K562 (cell line): ENCODE measurements around the gene TMEFF1. TPM values are rescaled to one million over a fixed set of nuclear protein-coding genes. Genes with fewer than 3 reads are reported as not detected.

Source experiments
- BACH1 ChIP-seq: fragments of 200-800 bp; sonication (Bioruptor generic); IDR thresholded peaks from 2 replicates; pipeline ENCODE4 v1.6.1; 2016; ENCODE audit warnings: missing genetic modification characterization, missing compliant biosample characterization
- CTBP1 ChIP-seq: fragments of 450-650 bp; IDR thresholded peaks from 2 replicates; pipeline ENCODE4 v1.6.1; 2016; ENCODE audit warnings: borderline replicate concordance
- CTCF ChIP-seq, 3 experiments: IDR thresholded peaks in 2 of 3; conservative IDR thresholded peaks in 1 of 3; 2 replicates each; pipeline ENCODE4 v1.5.1; 2011 to 2012; ENCODE audit warnings: low read length in 3 of 3, mild to moderate bottlenecking in 3 of 3, control low read depth in 2 of 3, improper control_type of control experiment in 1 of 3, inconsistent platforms in 1 of 3, low read depth in 1 of 3, mixed read lengths in 1 of 3, moderate library complexity in 1 of 3; ENCODE audit not compliant: insufficient read depth in 2 of 3
- MCM2 ChIP-seq: fragments of 450-650 bp; IDR thresholded peaks from 2 replicates; pipeline ENCODE4 v1.6.1; 2017; ENCODE audit warnings: low read depth, mild to moderate bottlenecking
- MLX ChIP-seq, 2 experiments: fragments of 450-650 bp in 1 of 2; sonication (generic) in 1 of 2; formaldehyde crosslinking; conservative IDR thresholded peaks; 2 replicates each; pipeline versions ENCODE4 v1.4.0 to v1.8.1; 2020 to 2022; ENCODE audit warnings: mild to moderate bottlenecking in 1 of 2, missing genetic modification reagents in 1 of 2
- NBN ChIP-seq: fragments of 450-650 bp; IDR thresholded peaks from 2 replicates; pipeline ENCODE4 v1.6.1; 2016; ENCODE audit warnings: low read depth, mild to moderate bottlenecking
- NCOA4 ChIP-seq: fragments of 450-650 bp; IDR thresholded peaks from 2 replicates; pipeline ENCODE4 v1.6.1; 2018; ENCODE audit warnings: mild to moderate bottlenecking; ENCODE audit not compliant: partially characterized antibody
- NRF1 ChIP-seq, 2 experiments: fragments of 450-650 bp; IDR thresholded peaks in 1 of 2; conservative IDR thresholded peaks in 1 of 2; 2 replicates each; pipeline ENCODE4 v1.6.1; 2014; ENCODE audit warnings: mild to moderate bottlenecking in 2 of 2
- PHF21A ChIP-seq: fragments of 450-650 bp; IDR thresholded peaks from 2 replicates; pipeline ENCODE4 v1.6.1; 2017; ENCODE audit warnings: low read depth, borderline replicate concordance
- PRPF4 ChIP-seq: fragments of 200-400 bp; formaldehyde crosslinking; IDR thresholded peaks from one replicate; pipeline ENCODE4 v1.6.1; 2017; ENCODE audit warnings: low read length, low read depth, mild to moderate bottlenecking; ENCODE audit not compliant: insufficient read depth, poor library complexity, severe bottlenecking
- RNF2 ChIP-seq: sonication (generic); IDR thresholded peaks from 2 replicates; pipeline ENCODE4 v1.6.1; 2016
- SIRT6 ChIP-seq: IDR thresholded peaks from one replicate; pipeline ENCODE4 v1.6.1; 2012; ENCODE audit warnings: low read depth, mild to moderate bottlenecking, control low read depth, inconsistent platforms, low read length, moderate library complexity
- SRSF1 ChIP-seq: fragments of 200-400 bp; formaldehyde crosslinking; IDR thresholded peaks from 2 replicates; pipeline ENCODE4 v1.6.1; 2017; ENCODE audit warnings: mild to moderate bottlenecking, low read depth, low read length, moderate library complexity
- TBP ChIP-seq: optimal IDR thresholded peaks from 2 replicates; pipeline ENCODE3; 2011; ENCODE audit warnings: low read depth, low read length, improper control_type of control experiment
- XRCC5 ChIP-seq: fragments of 200-400 bp; formaldehyde crosslinking; IDR thresholded peaks from 2 replicates; pipeline ENCODE4 v1.6.1; 2017; ENCODE audit warnings: low read depth, mild to moderate bottlenecking, low read length
- ZFP30 ChIP-seq: fragments of 250-450 bp; sonication (Bioruptor Pico); IDR thresholded peaks from 2 replicates; pipeline ENCODE4 v1.8.0; 2022; ENCODE audit warnings: moderate library complexity, mild to moderate bottlenecking, inconsistent platforms, borderline replicate concordance
- ZNF174 ChIP-seq: fragments of 250-450 bp; sonication (Bioruptor Pico); IDR thresholded peaks from 2 replicates; pipeline ENCODE4 v1.4.0; 2020; ENCODE audit warnings: mild to moderate bottlenecking
- ZNF184 ChIP-seq: sonication (generic); formaldehyde crosslinking; IDR thresholded peaks from 2 replicates; pipeline ENCODE4 v1.5.0; 2020; ENCODE audit warnings: missing genetic modification reagents
- ZNF253 ChIP-seq: fragments of 250-450 bp; sonication (Bioruptor Pico); conservative IDR thresholded peaks from 2 replicates; pipeline ENCODE4 v1.6.1; 2021; ENCODE audit warnings: mild to moderate bottlenecking
- polyA plus RNA-seq, 8 experiments: library from polyadenylated mRNA; depleted of rRNA in 4 of 8; stranded (reverse) in 5 of 8; unstranded in 3 of 8; fragments of >200 nt; fragmentation: Nextera tagmentation in 2 of 8; fragmentation: Illumina TruSeq in 1 of 8; extraction: Ambion mirVana in 2 of 8; extraction: Trizol in 1 of 8; gene quantifications; 2 replicates each; pipeline versions ENCODE4 v1.2.1 to v1.2.3, GENCODE V29; 2011 to 2014; ENCODE audit warnings: inconsistent platforms in 1 of 8, missing spikeins in 1 of 8
- total RNA-seq, 7 experiments: library from RNA; depleted of rRNA in 6 of 7; stranded (reverse); fragments of >200 nt in 6 of 7; fragmentation: Illumina TruSeq in 2 of 7; extraction: Trizol in 2 of 7; gene quantifications; 2 replicates each; pipeline versions ENCODE4 v1.2.1 to v1.2.3, GENCODE V29; 2011 to 2021; ENCODE audit warnings: low replicate concordance in 1 of 7
- TF ChIP-seq, protein P1 (sequence below), 2 experiments: IDR thresholded peaks; 2 replicates each; pipeline ENCODE4 v1.6.1; 2012; ENCODE audit warnings: improper control_type of control experiment in 2 of 2, low read depth in 2 of 2, low read length in 2 of 2, borderline replicate concordance in 1 of 2
- TF ChIP-seq, protein P2 (sequence below): fragments of 450-650 bp; IDR thresholded peaks from 2 replicates; pipeline ENCODE4 v1.6.1; 2016; ENCODE audit warnings: missing biosample characterization, missing genetic modification characterization
- TF ChIP-seq, protein P3 (sequence below), 2 experiments: IDR thresholded peaks; 2 replicates each; pipeline ENCODE4 v1.6.1; 2011; ENCODE audit warnings: borderline replicate concordance in 1 of 2, control low read depth in 1 of 2, low read depth in 1 of 2, low read length in 1 of 2, mild to moderate bottlenecking in 1 of 2, mixed read lengths in 1 of 2, moderate library complexity in 1 of 2; ENCODE audit not compliant: insufficient read depth in 1 of 2, insufficient read length in 1 of 2, poor library complexity in 1 of 2, severe bottlenecking in 1 of 2; ENCODE audit errors: extremely low read depth in 1 of 2

TMEFF1 gene
- total and polyA plus RNA-seq, 9 of the 15 experiments (the other 6 are each of a cell fraction or from before 2014, with no cell fraction given): 0.07 to 1.1 (median 0.28) TPM; not detected in 2

GRCh38 chr9:100598641-100599145, 125.7 kb downstream of the TMEFF1 start (continued):
- TF ChIP-seq NBN (no peak), SRSF1 (peak; percentile 95), ZNF253 (CRISPR knock-in tag) (no peak), CTBP1 (no peak), XRCC5 (no peak), TBP (no peak), ZNF174 (CRISPR knock-in tag) (no peak), NCOA4 (no peak), CTCF (IDR thresholded peaks at IDR 0.05 in 2 of 3, conservative IDR thresholded peaks at IDR 0.05 in 1 of 3; ENCODE audit: insufficient read depth in 2 of 3, low read depth in 1 of 3, low read length in 3 of 3) (no peak; a peak in 1 of 6 replicates), RNF2 (no peak), ZFP30 (CRISPR knock-in tag) (no peak), SIRT6 (no peak), MCM2 (no peak), BACH1 (tag) (no peak), MLX (CRISPR knock-in tag; conservative IDR thresholded peaks at IDR 0.05) (no peak), NRF1 (conservative IDR thresholded peaks at IDR 0.05 in 1 of 2, IDR thresholded peaks at IDR 0.05 in 1 of 2) (peak; percentile 97), PRPF4 (no peak), PHF21A (no peak), ZNF184 (CRISPR knock-in tag) (no peak)
- TF ChIP-seq, protein P1, sequence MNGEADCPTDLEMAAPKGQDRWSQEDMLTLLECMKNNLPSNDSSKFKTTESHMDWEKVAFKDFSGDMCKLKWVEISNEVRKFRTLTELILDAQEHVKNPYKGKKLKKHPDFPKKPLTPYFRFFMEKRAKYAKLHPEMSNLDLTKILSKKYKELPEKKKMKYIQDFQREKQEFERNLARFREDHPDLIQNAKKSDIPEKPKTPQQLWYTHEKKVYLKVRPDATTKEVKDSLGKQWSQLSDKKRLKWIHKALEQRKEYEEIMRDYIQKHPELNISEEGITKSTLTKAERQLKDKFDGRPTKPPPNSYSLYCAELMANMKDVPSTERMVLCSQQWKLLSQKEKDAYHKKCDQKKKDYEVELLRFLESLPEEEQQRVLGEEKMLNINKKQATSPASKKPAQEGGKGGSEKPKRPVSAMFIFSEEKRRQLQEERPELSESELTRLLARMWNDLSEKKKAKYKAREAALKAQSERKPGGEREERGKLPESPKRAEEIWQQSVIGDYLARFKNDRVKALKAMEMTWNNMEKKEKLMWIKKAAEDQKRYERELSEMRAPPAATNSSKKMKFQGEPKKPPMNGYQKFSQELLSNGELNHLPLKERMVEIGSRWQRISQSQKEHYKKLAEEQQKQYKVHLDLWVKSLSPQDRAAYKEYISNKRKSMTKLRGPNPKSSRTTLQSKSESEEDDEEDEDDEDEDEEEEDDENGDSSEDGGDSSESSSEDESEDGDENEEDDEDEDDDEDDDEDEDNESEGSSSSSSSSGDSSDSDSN (IDR thresholded peaks at IDR 0.05; ENCODE audit: borderline replicate concordance in 1 of 2, low read depth in 2 of 2, low read length in 2 of 2): no peak
- TF ChIP-seq, protein P2, sequence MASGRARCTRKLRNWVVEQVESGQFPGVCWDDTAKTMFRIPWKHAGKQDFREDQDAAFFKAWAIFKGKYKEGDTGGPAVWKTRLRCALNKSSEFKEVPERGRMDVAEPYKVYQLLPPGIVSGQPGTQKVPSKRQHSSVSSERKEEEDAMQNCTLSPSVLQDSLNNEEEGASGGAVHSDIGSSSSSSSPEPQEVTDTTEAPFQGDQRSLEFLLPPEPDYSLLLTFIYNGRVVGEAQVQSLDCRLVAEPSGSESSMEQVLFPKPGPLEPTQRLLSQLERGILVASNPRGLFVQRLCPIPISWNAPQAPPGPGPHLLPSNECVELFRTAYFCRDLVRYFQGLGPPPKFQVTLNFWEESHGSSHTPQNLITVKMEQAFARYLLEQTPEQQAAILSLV (tag): no peak
- TF ChIP-seq, protein P3, sequence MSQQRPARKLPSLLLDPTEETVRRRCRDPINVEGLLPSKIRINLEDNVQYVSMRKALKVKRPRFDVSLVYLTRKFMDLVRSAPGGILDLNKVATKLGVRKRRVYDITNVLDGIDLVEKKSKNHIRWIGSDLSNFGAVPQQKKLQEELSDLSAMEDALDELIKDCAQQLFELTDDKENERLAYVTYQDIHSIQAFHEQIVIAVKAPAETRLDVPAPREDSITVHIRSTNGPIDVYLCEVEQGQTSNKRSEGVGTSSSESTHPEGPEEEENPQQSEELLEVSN (IDR thresholded peaks at IDR 0.05; ENCODE audit: borderline replicate concordance in 1 of 2, extremely low read depth in 1 of 2, insufficient read depth in 1 of 2, insufficient read length in 1 of 2, low read depth in 1 of 2, low read length in 1 of 2, poor library complexity in 1 of 2, severe bottlenecking in 1 of 2): peak in 1 of 2 experiments; percentile 60
